HUES6 (cell line): ENCODE results near the gene TMEM87B.

Experiments used
- H3K27ac ChIP-seq: 2 replicates; pipeline ENCODE4 v1.7.0; 2013; ENCODE audit warnings: low read depth, mild to moderate bottlenecking, low read length, inconsistent platforms
- H3K27me3 ChIP-seq: 2 replicates; pipeline ENCODE4 v1.6.1; 2013; ENCODE audit warnings: low read length; ENCODE audit not compliant: control insufficient read depth, insufficient read depth
- H3K36me3 ChIP-seq: 2 replicates; pipeline ENCODE4 v1.6.1; 2013; ENCODE audit warnings: low read length; ENCODE audit not compliant: control insufficient read depth, insufficient read depth
- H3K4me1 ChIP-seq: 2 replicates; pipeline ENCODE4 v1.6.1; 2013; ENCODE audit warnings: low read length; ENCODE audit not compliant: control insufficient read depth, insufficient read depth
- H3K4me3 ChIP-seq: 2 replicates; pipeline ENCODE4 v1.5.1; 2013; ENCODE audit warnings: low read depth, low read length
- H3K9ac ChIP-seq: one replicate; pipeline ENCODE4 v1.6.1; 2013; ENCODE audit warnings: mild to moderate bottlenecking, low read length
- H3K9me3 ChIP-seq: 2 replicates; pipeline ENCODE4 v1.6.1; 2013; ENCODE audit warnings: low read depth, low read length; ENCODE audit not compliant: control insufficient read depth, insufficient read depth

The TMEM87B gene, protein sequence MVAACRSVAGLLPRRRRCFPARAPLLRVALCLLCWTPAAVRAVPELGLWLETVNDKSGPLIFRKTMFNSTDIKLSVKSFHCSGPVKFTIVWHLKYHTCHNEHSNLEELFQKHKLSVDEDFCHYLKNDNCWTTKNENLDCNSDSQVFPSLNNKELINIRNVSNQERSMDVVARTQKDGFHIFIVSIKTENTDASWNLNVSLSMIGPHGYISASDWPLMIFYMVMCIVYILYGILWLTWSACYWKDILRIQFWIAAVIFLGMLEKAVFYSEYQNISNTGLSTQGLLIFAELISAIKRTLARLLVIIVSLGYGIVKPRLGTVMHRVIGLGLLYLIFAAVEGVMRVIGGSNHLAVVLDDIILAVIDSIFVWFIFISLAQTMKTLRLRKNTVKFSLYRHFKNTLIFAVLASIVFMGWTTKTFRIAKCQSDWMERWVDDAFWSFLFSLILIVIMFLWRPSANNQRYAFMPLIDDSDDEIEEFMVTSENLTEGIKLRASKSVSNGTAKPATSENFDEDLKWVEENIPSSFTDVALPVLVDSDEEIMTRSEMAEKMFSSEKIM

GRCh38 chr2:112054847-112055729 is at the start of gene TMEM87B:
TMEM87B (plus strand) TSS chr2:112055269; CDS start chr2:112055592, 323 bp downstream.
- Histone ChIP-seq H3K27me3 (no peaks in the 10 kb centered on the region), H3K4me1 (peaks cover 11% of the 10 kb centered on the region; the same call in 1 of the 2 replicates), H3K36me3 (no peaks in the 10 kb centered on the region), H3K4me3 (peak within 1 kb of the TSS; percentile 98), H3K9me3 (no peaks in the 10 kb centered on the region), H3K27ac (peak within 1 kb of the TSS; percentile 80), H3K9ac (peak within 1 kb of the TSS; percentile 82)

GRCh38 chr2:112005406-112006075 is 49.5 kb upstream of the TMEM87B start:
- Histone ChIP-seq H3K36me3 (peaks cover 33% of the 10 kb centered on the region), H3K9me3 (no peaks in the 10 kb centered on the region), H3K4me1 (no peaks in the 10 kb centered on the region), H3K27me3 (no peaks in the 10 kb centered on the region), H3K4me3 (no peak overlapping the region), H3K27ac (no peak overlapping the region), H3K9ac (no peak overlapping the region)

GRCh38 chr2:112006076-112006410 is 49.0 kb upstream of the TMEM87B start:
- Histone ChIP-seq H3K9me3 (no peaks in the 10 kb centered on the region), H3K36me3 (peaks cover 38% of the 10 kb centered on the region), H3K4me3 (no peak overlapping the region), H3K9ac (no peak overlapping the region), H3K4me1 (no peaks in the 10 kb centered on the region), H3K27me3 (no peaks in the 10 kb centered on the region), H3K27ac (no peak overlapping the region)

DNA sequence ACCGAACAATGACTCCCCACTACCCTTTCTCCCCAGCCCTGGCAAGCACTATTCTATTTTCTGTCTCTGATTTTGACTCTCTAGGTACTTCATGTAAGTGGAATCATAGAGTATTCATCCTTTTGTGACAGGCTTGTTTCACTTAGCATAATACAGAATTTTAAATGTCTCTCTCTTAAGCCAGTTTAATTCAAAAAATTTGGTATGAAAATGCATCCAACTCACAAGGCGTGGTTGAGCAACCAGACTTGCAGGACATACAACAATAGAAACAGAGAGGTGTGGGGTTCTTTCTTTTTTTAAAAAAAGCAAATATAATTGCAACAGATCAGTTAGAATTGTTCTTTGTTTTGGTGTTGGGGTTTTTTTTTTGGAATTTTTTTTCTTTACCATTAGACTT is 47.6 kb upstream of the TMEM87B start:
- H3K4me3 ChIP-seq = no peak overlapping the region
- H3K27me3 ChIP-seq = no peaks in the 10 kb centered on the region
- no peak overlapping the region for H3K9ac ChIP-seq
- peaks cover 39% of the 10 kb centered on the region for H3K36me3 ChIP-seq
- H3K27ac ChIP-seq = no peak overlapping the region
- H3K9me3 ChIP-seq = no peaks in the 10 kb centered on the region
- no peaks in the 10 kb centered on the region for H3K4me1 ChIP-seq

- H3K4me3 ChIP-seq = no peak overlapping the region
- H3K9me3 ChIP-seq = no peaks in the 10 kb centered on the region
- H3K27ac ChIP-seq = no peak overlapping the region
- H3K36me3 ChIP-seq = peaks cover 46% of the 10 kb centered on the region
- no peaks in the 10 kb centered on the region for H3K27me3 ChIP-seq
- no peak overlapping the region for H3K9ac ChIP-seq
- no peaks in the 10 kb centered on the region for H3K4me1 ChIP-seq
Measured at GRCh38 chr2:112008910-112009485, 46.1 kb upstream of the TMEM87B start.

- Histone ChIP-seq H3K4me3 (no peak overlapping the region), H3K9me3 (no peaks in the 10 kb centered on the region), H3K4me1 (no peaks in the 10 kb centered on the region), H3K9ac (no peak overlapping the region), H3K36me3 (peaks cover 42% of the 10 kb centered on the region), H3K27ac (no peak overlapping the region), H3K27me3 (no peaks in the 10 kb centered on the region)
Measured at GRCh38 chr2:112010751-112011150, 44.3 kb upstream of the TMEM87B start.

DNA sequence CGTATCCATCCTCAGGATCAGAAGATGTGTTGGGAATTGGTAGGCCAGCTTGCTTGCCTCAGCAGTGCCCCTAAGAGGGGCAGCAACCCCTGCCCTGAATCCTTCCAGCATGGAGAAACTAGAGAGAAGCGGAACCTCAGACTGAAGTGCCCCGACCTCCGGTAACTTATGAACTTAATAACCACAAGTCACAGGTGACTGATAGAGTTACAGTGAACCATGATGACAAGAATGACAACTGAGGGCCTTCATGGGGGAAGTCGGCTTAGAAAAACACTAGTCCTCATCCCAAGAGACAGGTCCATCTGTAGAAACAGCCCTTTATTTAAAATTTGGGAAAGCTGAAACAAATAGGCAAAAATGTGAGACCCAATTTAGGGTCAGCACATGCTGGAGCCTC is 42.5 kb upstream of the TMEM87B start:
- Histone ChIP-seq H3K4me3 (no peak overlapping the region), H3K27me3 (no peaks in the 10 kb centered on the region), H3K9ac (no peak overlapping the region), H3K27ac (no peak overlapping the region), H3K9me3 (no peaks in the 10 kb centered on the region), H3K4me1 (no peaks in the 10 kb centered on the region), H3K36me3 (peaks cover 45% of the 10 kb centered on the region)

DNA sequence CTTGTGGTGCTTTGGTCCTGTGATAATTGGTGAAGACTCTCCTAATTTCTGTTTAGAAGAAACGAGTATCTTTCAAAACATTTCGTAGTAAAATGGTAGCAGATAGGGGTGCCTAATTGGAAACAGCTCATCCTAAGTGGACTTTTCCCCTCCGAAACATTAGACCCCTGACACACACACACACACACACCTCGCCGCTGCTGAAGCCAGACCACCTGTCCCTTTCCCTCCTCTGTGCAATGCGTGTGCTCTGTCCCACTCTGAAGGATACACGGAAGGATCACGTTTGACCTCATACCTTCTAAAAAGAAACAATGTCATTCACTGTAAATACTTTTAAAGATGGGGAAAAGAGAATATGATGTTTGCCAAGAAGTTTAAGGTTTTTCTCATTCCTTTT is 36.2 kb upstream of the TMEM87B start:
- Histone ChIP-seq H3K27me3 (no peaks in the 10 kb centered on the region), H3K4me1 (peaks cover 11% of the 10 kb centered on the region; the same call in 1 of the 2 replicates), H3K4me3 (no peak overlapping the region), H3K27ac (no peak overlapping the region), H3K9ac (no peak overlapping the region), H3K9me3 (no peaks in the 10 kb centered on the region), H3K36me3 (peaks cover 13% of the 10 kb centered on the region)

DNA sequence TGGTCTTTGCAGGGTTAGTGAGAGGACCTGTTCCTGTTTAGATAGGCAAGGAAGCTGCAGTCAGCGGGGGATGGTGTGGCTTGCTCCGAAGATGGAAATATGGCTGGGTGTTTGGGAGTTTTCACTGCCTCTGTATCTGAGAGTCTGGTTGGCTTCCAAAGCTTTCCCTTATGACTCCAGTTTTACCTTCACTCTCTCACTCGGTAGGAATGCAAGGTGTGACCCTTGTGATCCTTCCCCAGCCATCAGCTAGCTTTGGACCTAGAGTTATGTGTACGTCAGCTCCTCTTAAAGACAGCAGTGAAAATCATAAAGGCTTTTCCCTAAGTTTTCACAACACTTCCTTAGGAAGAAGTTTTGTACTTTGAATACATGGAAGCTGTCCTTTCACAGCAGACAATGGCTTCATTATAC is 35.5 kb upstream of the TMEM87B start:
- no peaks in the 10 kb centered on the region for H3K9me3 ChIP-seq
- no peak overlapping the region for H3K27ac ChIP-seq
- no peaks in the 10 kb centered on the region for H3K27me3 ChIP-seq
- peaks cover 13% of the 10 kb centered on the region for H3K36me3 ChIP-seq
- no peak overlapping the region for H3K4me3 ChIP-seq
- H3K9ac ChIP-seq = no peak overlapping the region
- H3K4me1 ChIP-seq = peaks cover 11% of the 10 kb centered on the region; the same call in 1 of the 2 replicates

GRCh38 chr2:112020561-112020960 is 34.5 kb upstream of the TMEM87B start:
- Histone ChIP-seq H3K9ac (no peak overlapping the region), H3K4me1 (peaks cover 11% of the 10 kb centered on the region; the same call in 1 of the 2 replicates), H3K36me3 (peaks cover 13% of the 10 kb centered on the region), H3K4me3 (no peak overlapping the region), H3K9me3 (no peaks in the 10 kb centered on the region), H3K27ac (no peak overlapping the region), H3K27me3 (no peaks in the 10 kb centered on the region)
